HG03457 (cell line): ENCODE data around the gene TPH2.

Experiments used
- ATAC-seq: cut with Tn5 transposase; IDR thresholded peaks from one replicate; pipeline ENCODE4 v1.9.1; 2021; ENCODE audit warnings: moderate number of reproducible peaks; ENCODE audit not compliant: unreplicated experiment

The TPH2 gene

DNA sequence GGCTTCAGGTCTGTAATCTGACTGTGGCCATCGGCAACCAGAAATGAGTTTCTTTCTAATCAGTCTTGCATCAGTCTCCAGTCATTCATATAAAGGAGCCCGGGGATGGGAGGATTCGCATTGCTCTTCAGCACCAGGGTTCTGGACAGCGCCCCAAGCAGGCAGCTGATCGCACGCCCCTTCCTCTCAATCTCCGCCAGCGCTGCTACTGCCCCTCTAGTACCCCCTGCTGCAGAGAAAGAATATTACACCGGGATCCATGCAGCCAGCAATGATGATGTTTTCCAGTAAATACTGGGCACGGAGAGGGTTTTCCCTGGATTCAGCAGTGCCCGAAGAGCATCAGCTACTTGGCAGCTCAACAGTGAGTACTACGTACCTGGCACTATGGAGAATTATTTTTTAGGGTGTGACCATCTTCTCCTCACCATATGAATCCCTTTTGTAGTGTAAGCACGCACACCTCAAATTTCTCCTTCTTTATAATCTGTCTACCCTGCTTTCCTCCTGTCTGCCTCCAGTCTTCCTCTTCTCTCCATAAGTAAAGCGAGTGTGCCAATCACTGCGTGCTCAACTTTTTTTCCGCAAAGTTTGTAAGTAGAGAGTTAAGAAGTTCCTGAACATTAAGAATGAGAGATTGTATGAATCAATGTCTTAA, at the start of gene TPH2:
TPH2 (plus strand) TSS at position 118 of the 658 bp plus-strand sequence; CDS start at position 260, 142 bp downstream.
- peak; percentile 46 for ATAC-seq

DNA sequence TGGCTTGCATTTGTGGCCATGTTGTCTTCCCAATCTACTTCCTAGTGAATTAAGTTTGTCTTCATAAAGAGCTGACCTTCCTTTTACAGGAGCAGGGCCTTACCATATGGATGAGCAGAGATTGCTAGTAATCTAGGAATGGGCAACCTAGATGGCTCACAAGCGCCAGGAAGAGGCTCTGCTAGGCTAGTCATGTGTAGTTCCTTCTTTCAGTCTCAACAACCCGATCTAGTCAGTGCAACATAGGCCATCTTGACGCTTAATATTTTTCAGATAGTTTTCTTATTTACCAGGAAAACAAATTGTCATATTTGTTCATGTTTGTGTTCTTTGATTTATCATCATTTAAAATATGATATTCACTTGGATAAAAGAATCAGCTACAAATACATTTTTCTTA, 48.2 kb upstream of the TPH2 start:
- no peak for ATAC-seq

- no peak for ATAC-seq
Observed at GRCh38 chr12:71892059-71892458, 46.6 kb upstream of the TPH2 start.

- ATAC-seq = no peak
Observed at GRCh38 chr12:71896205-71896882, 42.3 kb upstream of the TPH2 start.

- no peak for ATAC-seq
Observed at GRCh38 chr12:71900091-71900490, 38.6 kb upstream of the TPH2 start.

DNA sequence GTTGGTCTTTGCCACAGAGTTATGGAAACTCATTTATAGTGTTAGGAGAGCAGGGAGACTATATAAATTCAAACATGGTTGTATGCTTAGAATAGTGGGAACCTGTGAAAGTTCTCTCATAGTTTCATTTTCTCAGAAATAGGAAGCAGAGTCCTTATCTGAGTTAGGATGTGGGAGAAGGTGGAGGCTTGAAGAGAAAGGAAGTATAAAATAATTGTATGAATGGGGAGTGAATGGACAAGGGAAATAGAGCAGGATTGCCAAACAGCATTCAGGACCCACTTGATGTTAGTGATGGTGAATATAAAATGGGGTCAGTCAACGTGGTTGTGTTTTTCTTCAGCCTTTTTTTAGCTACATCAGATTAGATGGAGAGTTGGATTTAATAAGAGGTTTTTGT, 34.0 kb upstream of the TPH2 start:
- no peak for ATAC-seq

DNA sequence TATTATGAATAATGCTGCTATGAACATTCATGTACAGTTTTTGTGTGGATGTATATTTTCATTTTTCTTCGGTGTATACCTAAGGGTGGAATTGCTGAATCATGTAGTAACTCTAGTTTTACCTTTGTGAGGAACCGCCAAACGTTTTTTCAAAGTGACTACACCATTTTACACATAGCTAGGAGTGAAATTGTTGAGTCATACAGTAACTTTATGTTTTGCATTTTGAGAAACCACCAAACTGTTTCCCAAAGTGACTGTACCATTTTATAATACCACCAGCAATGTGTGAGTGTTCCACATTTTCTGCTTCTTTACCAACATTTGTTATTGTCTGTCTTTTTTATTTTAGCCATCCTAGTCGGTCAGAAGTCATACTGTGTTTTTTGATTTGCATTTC, 3.1 kb upstream of the TPH2 start:
- ATAC-seq = peak; percentile 92

DNA sequence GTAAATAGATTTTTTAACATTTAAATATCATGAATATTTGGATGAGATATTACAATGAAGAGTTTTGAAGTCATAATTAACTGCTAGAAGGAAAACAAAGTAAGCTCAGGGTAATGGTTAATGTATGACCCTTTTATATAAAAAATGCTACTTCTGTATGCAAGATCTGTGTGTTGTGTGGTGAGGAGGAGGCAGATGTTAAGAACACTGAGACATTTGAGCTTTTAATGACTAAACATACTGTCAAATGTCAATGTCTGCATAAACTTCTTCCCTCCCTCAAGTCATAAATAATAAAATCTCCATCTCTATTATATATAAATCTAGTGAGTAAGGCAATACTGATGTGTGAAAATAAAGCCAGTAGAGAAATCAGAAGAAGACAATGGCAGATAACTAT, 1.4 kb downstream of the TPH2 start:
- ATAC-seq = no peak

DNA sequence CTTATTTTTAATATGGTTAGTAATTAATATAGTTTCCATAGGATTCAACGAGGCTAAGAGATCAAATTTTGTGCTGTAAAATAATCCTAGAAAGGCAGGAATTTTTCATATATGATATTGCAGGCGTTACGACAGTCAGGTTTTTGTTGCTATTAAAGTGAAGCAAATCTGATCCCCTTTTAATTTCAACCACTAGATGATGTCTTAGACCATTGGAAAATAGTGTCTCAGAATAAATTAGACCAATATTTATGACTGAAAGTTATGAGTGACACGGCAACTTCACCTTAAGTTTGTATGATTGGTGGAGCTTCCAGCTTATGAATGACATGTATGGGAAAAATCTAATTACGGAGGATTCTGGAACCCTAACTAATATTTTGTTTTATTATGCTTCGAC, 2.5 kb downstream of the TPH2 start:
- ATAC-seq = no peak

- no peak for ATAC-seq
Observed at GRCh38 chr12:71942259-71942658, 3.6 kb downstream of the TPH2 start.

DNA sequence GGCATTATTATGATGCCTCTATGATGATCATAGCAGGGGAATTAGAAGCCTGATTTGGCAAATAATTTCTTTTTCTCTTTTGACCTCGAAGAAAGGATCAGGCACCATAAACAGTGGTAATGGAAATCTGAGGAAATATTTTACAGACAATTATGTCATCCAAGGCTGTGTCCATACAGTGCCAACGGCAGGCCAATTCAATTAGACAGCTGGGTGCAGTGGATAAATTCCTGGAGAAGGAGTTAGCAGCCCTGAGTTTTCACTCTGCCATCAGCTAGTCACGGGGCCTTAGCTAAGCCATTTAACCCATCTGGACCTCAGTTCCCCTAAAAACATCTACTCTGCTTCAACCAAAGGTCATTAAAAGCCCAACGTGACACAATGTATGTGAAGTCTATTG, 4.1 kb downstream of the TPH2 start:
- ATAC-seq = no peak

DNA sequence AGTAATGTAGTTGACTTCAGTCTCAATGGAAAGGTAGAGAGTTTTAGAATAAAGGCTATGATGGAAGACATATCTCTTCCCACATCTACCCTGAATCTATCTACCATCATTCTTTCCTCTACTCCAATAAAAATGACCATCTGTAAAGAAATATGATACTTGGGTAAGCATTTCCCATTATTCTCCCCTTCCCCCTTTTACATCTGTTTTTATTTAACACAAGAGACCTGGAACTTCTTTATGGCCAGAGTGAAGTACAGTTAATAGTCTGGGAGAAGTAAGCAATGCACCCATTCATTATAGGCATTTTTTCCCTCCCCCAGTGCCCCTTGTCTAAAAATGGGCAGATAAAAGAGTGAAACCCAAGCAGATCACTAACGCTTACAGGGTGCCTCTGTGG, 6.5 kb downstream of the TPH2 start:
- no peak for ATAC-seq

DNA sequence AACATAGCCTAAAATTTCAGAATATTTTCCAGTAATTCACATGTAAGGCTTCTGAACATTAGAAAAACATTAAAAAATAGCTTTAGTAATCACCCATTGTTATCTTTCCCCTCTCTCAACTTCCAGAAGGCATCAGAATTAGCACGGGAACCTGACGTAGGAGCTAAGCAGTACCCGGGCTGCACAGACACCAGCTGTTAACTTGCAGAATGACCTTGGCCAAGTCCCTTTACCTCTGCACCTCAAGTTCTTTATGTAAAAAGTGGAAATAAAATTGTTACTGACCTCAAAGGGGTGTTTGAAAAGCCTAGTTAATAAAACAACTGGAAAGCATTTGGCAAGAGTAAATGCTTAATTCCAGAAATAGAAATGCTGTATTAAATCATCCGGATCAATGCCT, 7.2 kb downstream of the TPH2 start:
- no peak for ATAC-seq

DNA sequence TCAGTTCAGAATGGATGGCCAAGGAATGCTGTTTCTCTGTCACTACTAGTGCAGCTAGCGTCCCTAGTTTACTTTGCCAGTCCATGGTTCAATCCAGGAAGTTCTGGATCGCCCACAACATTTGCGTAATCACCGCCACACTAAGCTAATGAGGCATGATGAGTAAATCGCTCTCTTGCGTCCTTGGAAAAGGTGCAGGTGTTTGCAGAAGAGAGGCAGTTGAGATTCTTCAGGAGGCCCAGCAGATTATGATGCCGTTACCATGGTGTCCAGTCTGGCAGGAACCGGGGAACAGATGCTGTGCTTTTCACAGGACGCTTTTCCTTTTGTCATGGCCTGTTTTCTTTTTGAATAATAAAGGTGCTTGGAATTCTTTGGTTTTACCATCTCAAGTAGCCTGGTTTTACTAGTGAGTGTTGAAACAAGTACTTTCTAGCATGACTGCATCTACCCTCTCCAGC, 9.0 kb downstream of the TPH2 start:
- no peak for ATAC-seq

- no peak for ATAC-seq
Observed at GRCh38 chr12:71948390-71948789, 9.7 kb downstream of the TPH2 start.

DNA sequence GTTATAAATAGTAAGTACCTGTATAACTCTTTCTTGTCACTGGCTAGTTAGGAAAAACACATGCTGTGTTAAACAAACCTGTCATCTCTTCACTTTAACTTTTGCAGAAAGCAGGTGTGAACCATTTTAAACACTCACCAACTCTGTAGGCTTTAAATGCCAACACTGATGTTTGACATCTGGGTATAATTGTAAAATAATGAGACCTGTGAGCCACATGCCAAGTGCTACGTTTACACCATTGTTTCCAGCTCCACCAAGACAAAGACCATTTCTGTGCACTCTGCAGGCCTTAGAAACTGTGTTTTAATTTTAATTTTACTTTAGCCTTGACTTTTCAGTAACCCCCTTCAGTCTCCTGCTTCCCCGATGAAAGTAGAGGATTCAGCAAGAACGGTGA, 11.0 kb downstream of the TPH2 start:
- ATAC-seq = no peak

GRCh38 chr12:71950404-71950803, 11.8 kb downstream of the TPH2 start:
- ATAC-seq = no peak

GRCh38 chr12:71950819-71951218, 12.2 kb downstream of the TPH2 start:
- ATAC-seq = no peak

DNA sequence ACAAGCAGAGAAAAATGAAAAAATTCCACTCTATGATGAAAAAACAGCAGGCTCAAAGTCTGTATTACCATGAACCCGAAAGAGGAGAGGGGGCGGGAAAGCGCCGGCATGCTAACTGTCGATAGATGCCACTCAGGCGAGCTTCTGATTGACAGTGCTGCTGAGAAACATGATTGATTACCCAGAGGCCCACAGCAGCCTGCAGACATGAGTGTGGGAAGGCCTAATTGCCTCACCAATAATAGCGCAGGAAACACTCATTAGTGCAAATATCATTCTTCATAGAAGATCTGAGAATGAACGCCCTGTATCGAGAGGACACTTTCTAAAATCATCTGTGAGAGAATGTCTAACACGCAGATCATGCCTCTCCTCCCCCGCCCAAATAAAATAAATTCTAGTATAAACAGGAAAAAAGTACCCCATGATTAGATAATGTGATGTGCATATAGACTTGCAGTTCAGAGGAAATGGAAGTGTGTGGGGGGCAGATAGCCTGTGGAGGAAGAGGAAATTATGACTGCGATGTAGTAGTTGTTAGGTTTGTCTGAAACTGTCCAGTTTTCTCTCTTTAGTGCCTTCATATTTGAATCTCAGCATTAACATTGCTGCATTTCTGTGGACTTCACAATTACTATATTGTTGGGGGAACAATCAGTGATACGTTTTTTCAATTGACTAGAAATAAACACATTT, 15.6 kb downstream of the TPH2 start:
- ATAC-seq = no peak

GRCh38 chr12:71954861-71955260, 16.2 kb downstream of the TPH2 start:
- no peak for ATAC-seq

- no peak for ATAC-seq
Observed at GRCh38 chr12:71955970-71956369, 17.3 kb downstream of the TPH2 start.

DNA sequence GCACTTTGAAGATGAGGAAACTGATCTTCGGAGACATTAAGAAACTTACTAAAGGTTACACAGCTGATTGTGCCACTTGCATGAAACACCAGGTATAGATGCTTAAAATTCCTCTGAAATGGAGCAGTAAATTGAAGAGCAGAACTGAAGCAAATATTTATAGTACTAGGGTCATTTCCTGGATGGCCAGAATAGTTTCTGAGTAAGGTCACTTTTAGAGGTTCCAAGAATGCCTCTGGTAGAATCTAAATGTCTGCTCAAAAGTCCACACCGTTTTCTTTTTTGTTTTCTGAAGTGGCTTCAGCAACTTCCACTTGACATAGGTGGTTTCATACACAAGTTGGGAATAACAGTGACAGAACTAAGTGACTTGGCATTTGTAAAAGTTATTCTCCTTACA, 19.4 kb downstream of the TPH2 start:
- no peak for ATAC-seq
